H1 (cell line): ENCODE measurements around the gene ARHGEF25. TPM values are rescaled to one million over a fixed set of nuclear protein-coding genes. Genes with fewer than 3 reads are reported as not detected.

Experiments used
- CTCF ChIA-PET: fragments of 300-600 bp; sonication (Branson Sonifier 250); formaldehyde crosslinking; loops from one replicate; lab custom pipeline; 2021; ENCODE audit not compliant: partially characterized antibody; lab: Charles Lee
- POLR2A ChIA-PET: fragments of 300-600 bp; sonication (Branson Sonifier 250); formaldehyde crosslinking; loops from one replicate; lab custom pipeline; 2021; ENCODE audit warnings: inconsistent platforms; ENCODE audit not compliant: partially characterized antibody; lab: Charles Lee
- DNase-seq, 2 experiments: peaks; one replicate each; pipeline versions ENCODE4 v3.0.0 to v3.0.0-alpha.2; 2010 to 2022; ENCODE audit warnings: low spot score in 2 of 2, low read depth in 1 of 2, mixed read lengths in 1 of 2
- FAIRE-seq: peaks from 2 replicates; lab custom pipeline; 2011; peaks lifted over from hg19 to GRCh38; lab: Jason Lieb, UNC
- H2AFZ ChIP-seq: 2 replicates; pipeline ENCODE4 v1.8.1; 2012; ENCODE audit warnings: low read length, inconsistent platforms
- H2AK5ac ChIP-seq: 2 replicates; pipeline ENCODE4 v1.6.1; 2013; ENCODE audit warnings: low read depth, low read length
- H2BK120ac ChIP-seq: replicated peaks from 2 replicates; pipeline ENCODE3; 2013; ENCODE audit warnings: low read depth, low read length, inconsistent platforms
- H2BK12ac ChIP-seq: 2 replicates; pipeline ENCODE4 v1.6.1; 2013; ENCODE audit warnings: low read depth, low read length
- H2BK15ac ChIP-seq: 2 replicates; pipeline ENCODE4 v1.6.1; 2013; ENCODE audit warnings: low read length
- H2BK20ac ChIP-seq: 2 replicates; pipeline ENCODE4 v1.6.1; 2013; ENCODE audit warnings: low read length
- H2BK5ac ChIP-seq: 2 replicates; pipeline ENCODE4 v1.6.1; 2013; ENCODE audit warnings: low read depth, low read length
- H3K14ac ChIP-seq: 2 replicates; pipeline ENCODE4 v1.6.1; 2013; ENCODE audit warnings: inconsistent platforms; ENCODE audit not compliant: insufficient read length
- H3K18ac ChIP-seq: 2 replicates; pipeline ENCODE4 v1.6.1; 2013; ENCODE audit warnings: low read length; ENCODE audit errors: extremely low read depth
- H3K23ac ChIP-seq: 2 replicates; pipeline ENCODE4 v1.6.1; 2013; ENCODE audit warnings: inconsistent platforms; ENCODE audit not compliant: insufficient read length
- H3K23me2 ChIP-seq: 2 replicates; pipeline ENCODE4 v1.6.1; 2013; ENCODE audit warnings: low read depth, low read length
- H3K27ac ChIP-seq: 2 replicates; pipeline ENCODE4 v1.6.1; 2011; ENCODE audit warnings: low read depth, low read length, inconsistent platforms
- H3K27me3 ChIP-seq, 4 experiments: replicated peaks in 1 of 4; 1 replicate in 1 of 4; 2 replicates in 3 of 4; pipeline versions ENCODE4 v1.6.1 to v1.8.1; 2011 to 2013; ENCODE audit warnings: low read length in 3 of 4, mild to moderate bottlenecking in 3 of 4, inconsistent platforms in 2 of 4, mixed read lengths in 2 of 4, moderate library complexity in 1 of 4; ENCODE audit not compliant: control insufficient read depth in 3 of 4, insufficient read depth in 3 of 4; ENCODE audit errors: extremely low read depth in 1 of 4
- H3K36me3 ChIP-seq, 4 experiments: 2 replicates each; pipeline versions ENCODE4 v1.6.1 to v1.8.1; 2011 to 2013; ENCODE audit warnings: mild to moderate bottlenecking in 4 of 4, low read length in 3 of 4, moderate library complexity in 2 of 4, control low read depth in 1 of 4, inconsistent platforms in 1 of 4; ENCODE audit not compliant: insufficient read depth in 4 of 4, control insufficient read depth in 2 of 4
- H3K4ac ChIP-seq: replicated peaks from 2 replicates; pipeline ENCODE3; 2013; ENCODE audit warnings: low read length, low read depth, mixed read lengths, inconsistent platforms; ENCODE audit not compliant: insufficient read length
- H3K4me1 ChIP-seq, 4 experiments: replicated peaks in 1 of 4; 1 replicate in 1 of 4; 2 replicates in 3 of 4; pipeline versions ENCODE4 v1.6.1 to v1.8.1; 2011 to 2013; ENCODE audit warnings: low read length in 3 of 4, inconsistent platforms in 2 of 4, mixed read lengths in 1 of 4; ENCODE audit not compliant: insufficient read depth in 4 of 4, control insufficient read depth in 3 of 4
- H3K4me2 ChIP-seq, 2 experiments: 2 replicates each; pipeline versions ENCODE4 v1.6.1 to v1.8.1; 2011 to 2013; ENCODE audit warnings: low read depth in 2 of 2, low read length in 2 of 2, control low read depth in 1 of 2, inconsistent platforms in 1 of 2, mild to moderate bottlenecking in 1 of 2; ENCODE audit not compliant: insufficient read depth in 1 of 2
- H3K4me3 ChIP-seq, 4 experiments: fragments of 200-600, 300-600 bp in 1 of 4; sonication (generic), shearing (Covaris generic), sonication (Bioruptor Twin) in 1 of 4; 2 replicates each; pipeline versions ENCODE4 v1.5.1 to v1.8.1; 2011 to 2016; ENCODE audit warnings: low read length in 4 of 4, low read depth in 3 of 4, control low read depth in 2 of 4, inconsistent platforms in 2 of 4, mild to moderate bottlenecking in 2 of 4, mixed read lengths in 1 of 4, moderate library complexity in 1 of 4; ENCODE audit not compliant: insufficient read depth in 2 of 4; ENCODE audit errors: extremely low read depth in 1 of 4
- H3K56ac ChIP-seq: replicated peaks from 2 replicates; pipeline ENCODE3; 2013; ENCODE audit warnings: low read depth, mild to moderate bottlenecking, mixed read lengths, low read length, inconsistent platforms; ENCODE audit not compliant: insufficient read length
- H3K79me1 ChIP-seq: 2 replicates; pipeline ENCODE4 v1.6.1; 2013; ENCODE audit warnings: low read depth, low read length, control low read depth
- H3K79me2 ChIP-seq, 2 experiments: 2 replicates each; pipeline versions ENCODE4 v1.6.1 to v1.8.1; 2012 to 2013; ENCODE audit warnings: low read length in 2 of 2, mild to moderate bottlenecking in 2 of 2, inconsistent platforms in 1 of 2; ENCODE audit not compliant: insufficient read depth in 2 of 2, control insufficient read depth in 1 of 2
- H3K9ac ChIP-seq, 4 experiments: replicated peaks in 1 of 4; 1 replicate in 1 of 4; 2 replicates in 3 of 4; pipeline versions ENCODE4 v1.6.1 to v1.8.1; 2011 to 2013; ENCODE audit warnings: low read depth in 3 of 4, low read length in 3 of 4, control low read depth in 2 of 4, mild to moderate bottlenecking in 2 of 4, moderate library complexity in 2 of 4, inconsistent platforms in 1 of 4; ENCODE audit errors: extremely low read depth in 1 of 4
- H3K9me3 ChIP-seq, 2 experiments: 2 replicates each; pipeline versions ENCODE4 v1.6.1 to v1.8.1; 2012 to 2013; ENCODE audit warnings: mild to moderate bottlenecking in 2 of 2, moderate library complexity in 2 of 2, control low read depth in 1 of 2, inconsistent platforms in 1 of 2, low read depth in 1 of 2, low read length in 1 of 2, mixed read lengths in 1 of 2; ENCODE audit not compliant: insufficient read depth in 2 of 2
- H4K20me1 ChIP-seq, 2 experiments: replicated peaks in 1 of 2; 2 replicates each; pipeline versions ENCODE3 to v1.8.1; 2011 to 2013; ENCODE audit warnings: inconsistent platforms in 2 of 2, low read length in 2 of 2, mild to moderate bottlenecking in 1 of 2; ENCODE audit not compliant: insufficient read depth in 2 of 2, control insufficient read depth in 1 of 2
- H4K5ac ChIP-seq: 2 replicates; pipeline ENCODE4 v1.6.1; 2013; ENCODE audit warnings: low read length, low read depth, mixed read lengths, inconsistent platforms; ENCODE audit not compliant: insufficient read length
- H4K8ac ChIP-seq: 2 replicates; pipeline ENCODE4 v1.8.0; 2013; ENCODE audit warnings: mild to moderate bottlenecking, moderate library complexity, low read length, inconsistent platforms; ENCODE audit not compliant: insufficient read depth; ENCODE audit errors: extremely low read depth
- H4K91ac ChIP-seq: replicated peaks from 2 replicates; pipeline ENCODE3; 2013; ENCODE audit warnings: low read length, mixed read lengths, inconsistent platforms; ENCODE audit not compliant: insufficient read length
- ASH2L ChIP-seq: fragments of 200-600, 300-600 bp; sonication (generic); IDR thresholded peaks from one replicate; pipeline ENCODE4 v1.7.1; 2017; ENCODE audit warnings: low read length
- BACH1 ChIP-seq: IDR thresholded peaks from 2 replicates; pipeline ENCODE4 v1.6.1; 2012; ENCODE audit warnings: low read length, improper control_type of control experiment
- CBX8 ChIP-seq: fragments of 300-800, 300-1000 bp; sonication (generic); IDR thresholded peaks from 2 replicates; pipeline ENCODE4 v1.7.1; 2016; ENCODE audit warnings: low read depth, low read length, borderline replicate concordance
- CHD1 ChIP-seq: IDR thresholded peaks from 2 replicates; pipeline ENCODE4 v1.6.1; 2012; ENCODE audit warnings: low read depth, low read length, improper control_type of control experiment
- EGR1 ChIP-seq: IDR thresholded peaks from 2 replicates; pipeline ENCODE4 v1.6.1; 2011; ENCODE audit warnings: low read depth, low read length, borderline replicate concordance
- EZH2 ChIP-seq: fragments of 200-600 bp; sonication (generic); IDR thresholded peaks from 2 replicates; pipeline ENCODE4 v1.7.1; 2012; ENCODE audit warnings: low read depth, mild to moderate bottlenecking, moderate library complexity, low read length, inconsistent platforms; ENCODE audit not compliant: severe bottlenecking
- GTF2F1 ChIP-seq: IDR thresholded peaks from 2 replicates; pipeline ENCODE4 v1.6.1; 2012; ENCODE audit warnings: low read depth, low read length, improper control_type of control experiment, borderline replicate concordance
- HDAC2 ChIP-seq, 2 experiments: fragments of 300-600 bp in 1 of 2; sonication (generic) in 1 of 2; IDR thresholded peaks; 2 replicates each; pipeline ENCODE4 v1.6.1; 2011 to 2012; ENCODE audit warnings: low read depth in 2 of 2, low read length in 2 of 2, mild to moderate bottlenecking in 2 of 2, moderate library complexity in 2 of 2, borderline replicate concordance in 1 of 2, inconsistent platforms in 1 of 2
- JUN ChIP-seq: IDR thresholded peaks from 2 replicates; pipeline ENCODE4 v1.6.1; 2011; ENCODE audit warnings: low read depth, mild to moderate bottlenecking, improper control_type of control experiment, low read length
- MAFK ChIP-seq: IDR thresholded peaks from 2 replicates; pipeline ENCODE4 v1.6.1; 2012; ENCODE audit warnings: low read depth, mild to moderate bottlenecking, improper control_type of control experiment, low read length
- PHF8 ChIP-seq: fragments of 200-600 bp; sonication (generic); conservative IDR thresholded peaks from 2 replicates; pipeline ENCODE4 v1.7.1; 2012; ENCODE audit warnings: low read depth, mild to moderate bottlenecking, inconsistent platforms, low read length, moderate library complexity
- POLR2A ChIP-seq, 2 experiments: IDR thresholded peaks; 1 replicate in 1 of 2; 2 replicates in 1 of 2; pipeline ENCODE4 v1.6.1; 2011; ENCODE audit warnings: low read depth in 2 of 2, low read length in 2 of 2, mild to moderate bottlenecking in 2 of 2; ENCODE audit errors: control extremely low read depth in 1 of 2
- RAD21 ChIP-seq, 2 experiments: IDR thresholded peaks in 1 of 2; conservative IDR thresholded peaks in 1 of 2; 2 replicates each; pipeline ENCODE4 v1.6.1; 2011; ENCODE audit warnings: low read depth in 2 of 2, low read length in 2 of 2, improper control_type of control experiment in 1 of 2, inconsistent platforms in 1 of 2, mild to moderate bottlenecking in 1 of 2, moderate library complexity in 1 of 2
- SP4 ChIP-seq: IDR thresholded peaks from 2 replicates; pipeline ENCODE4 v1.6.1; 2012; ENCODE audit warnings: low read length, inconsistent platforms
- TCF12 ChIP-seq: IDR thresholded peaks from 2 replicates; pipeline ENCODE4 v1.6.1; 2011; ENCODE audit warnings: low read depth, mild to moderate bottlenecking, low read length
- WGBS, 2 experiments: shearing (Covaris generic) in 1 of 2; methylation state at CpG; one replicate each; pipeline versions ENCODE4 v1.1.6 to v1.1.7; 2013 to 2015; ENCODE audit warnings: low lambda C conversion rate in 2 of 2, mixed read lengths in 2 of 2, inconsistent platforms in 1 of 2, low coverage in 1 of 2, missing lambda C conversion rate in 1 of 2; ENCODE audit not compliant: insufficient replicate concordance in 2 of 2, insufficient coverage in 1 of 2, insufficient read length in 1 of 2; ENCODE audit errors: extremely low coverage in 1 of 2, missing lambda C conversion rate in 1 of 2; 5-methylcytosine and 5-hydroxymethylcytosine counted together
- polyA plus RNA-seq, 7 experiments: library from polyadenylated mRNA; depleted of rRNA in 3 of 7; stranded (reverse) in 5 of 7; unstranded in 2 of 7; fragments of >200 nt in 5 of 7; fragments of 200-250 nt in 2 of 7; gene quantifications; 1 replicate in 5 of 7; 2 replicates in 1 of 7; 4 replicates in 1 of 7; pipeline versions ENCODE4 v1.2.1 to v1.2.3, GENCODE V29; 2011 to 2013; ENCODE audit warnings: missing spikeins in 2 of 7, mixed read lengths in 2 of 7
- total RNA-seq: library from RNA; stranded (reverse); fragmentation: NEBNext Ultra II Directional; extraction: Animal tissue kit (Norgen Biotek cat#: 25700); gene quantifications from 2 replicates; pipeline ENCODE4 v1.2.1, GENCODE V29; 2021

Gene ARHGEF25
- total and polyA plus RNA-seq, 2 of the 8 experiments (the other 6 are each of a cell fraction or from before 2014, with no cell fraction given), result 5.9 to 8.8 TPM

- no peak overlapping the region for H2BK20ac ChIP-seq
- WGBS, 2 experiments, result 85% methylated on average over 2 of the region's 2 CpGs; no CpG with 5 or more reads in 1 of the 2 experiments
- CTCF ChIA-PET, result interaction anchor here (0.7 to 7.8 kb wide), 33 partner anchors 9 to 181 kb away, joined by 3 to 201 read pairs (median 7); partner anchors contain the start of genes ARHGEF25, B4GALNT1, DTX3 and TSPAN31
- TF ChIP-seq BACH1, result no peak
- TF ChIP-seq POLR2A (IDR thresholded peaks at IDR 0.05; ENCODE audit: control extremely low read depth in 1 of 2, low read depth in 2 of 2, low read length in 2 of 2), result no peak
- TF ChIP-seq ASH2L, result no peak
- no peak for TF ChIP-seq EGR1
- TF ChIP-seq TCF12, result no peak
- no peak for TF ChIP-seq EZH2
- no peak for TF ChIP-seq GTF2F1
- no peak for TF ChIP-seq SP4
- TF ChIP-seq CHD1, result no peak
- TF ChIP-seq PHF8, result no peak
- TF ChIP-seq HDAC2 (IDR thresholded peaks at IDR 0.05; ENCODE audit: borderline replicate concordance in 1 of 2, low read depth in 2 of 2, low read length in 2 of 2), result no peak
- no peak for TF ChIP-seq CBX8
- TF ChIP-seq MAFK, result no peak
- no peak for TF ChIP-seq JUN
- TF ChIP-seq RAD21 (IDR thresholded peaks at IDR 0.05 in 1 of 2, conservative IDR thresholded peaks at IDR 0.05 in 1 of 2; ENCODE audit: low read depth in 2 of 2, low read length in 2 of 2), result no peak
Observed at GRCh38 chr12:57584050-57584449, 27.2 kb upstream of the ARHGEF25 start.

More at GRCh38 chr12:57584050-57584449, 27.2 kb upstream of the ARHGEF25 start:
- Histone ChIP-seq H2BK15ac (no peak overlapping the region), H3K56ac (no peak overlapping the region), H3K4me2 (no peak overlapping the region), H2BK12ac (no peak overlapping the region), H3K23ac (no peak overlapping the region), H3K9ac (no peak overlapping the region), H2AK5ac (no peak overlapping the region), H4K8ac (no peak overlapping the region), H3K27ac (no peak overlapping the region), H3K23me2 (no peaks in the 10 kb centered on the region), H3K36me3 (peaks cover 7 to 34% (median 11%) of the 10 kb centered on the region in 4 experiments; a peak in 7 of 8 replicates), H3K4me3 (no peak overlapping the region), H3K79me2 (no peaks in the 10 kb centered on the region), H3K27me3 (no peaks in the 10 kb centered on the region), H2BK5ac (no peak overlapping the region), H3K79me1 (no peaks in the 10 kb centered on the region), H3K14ac (no peak overlapping the region), H3K18ac (no peak overlapping the region), H4K5ac (no peak overlapping the region), H3K4me1 (no peaks in the 10 kb centered on the region), H3K4ac (no peak overlapping the region), H2AFZ (no peak overlapping the region), H4K91ac (no peak overlapping the region), H4K20me1 (peaks cover 3 to 4% of the 10 kb centered on the region in 2 experiments), H2BK120ac (no peak overlapping the region), H3K9me3 (no peaks in the 10 kb centered on the region)
- DNase-seq, result no peak
- FAIRE-seq, result no peak
- POLR2A ChIA-PET, result interaction anchor here (0.7 to 1.6 kb wide), 9 partner anchors 11 to 330 kb away, joined by 3 to 9 read pairs (median 5); partner anchors contain the start of genes ARHGEF25, B4GALNT1 and TSPAN31
